SK-N-SH treated with all-trans-retinoic acid at 6 μM for 48 hours (cell line): Measurements from ENCODE around the gene JMJD1C.

Experiments
- ARNTL ChIP-seq: fragments of 450-650 bp; formaldehyde crosslinking; IDR thresholded peaks from 2 replicates; pipeline ENCODE4 v1.5.0; 2020; ENCODE audit warnings: low read depth, mild to moderate bottlenecking, moderate library complexity, borderline replicate concordance
- GLIS3 ChIP-seq: fragments of 250-450 bp; sonication (Bioruptor Pico); IDR thresholded peaks from 2 replicates; pipeline ENCODE4 v1.5.0; 2020; ENCODE audit warnings: mild to moderate bottlenecking, moderate library complexity
- POU6F1 ChIP-seq: fragments of 250-450 bp; sonication (Bioruptor Pico); IDR thresholded peaks from 2 replicates; pipeline ENCODE4 v1.8.0; 2021; ENCODE audit warnings: low read depth, mild to moderate bottlenecking, moderate library complexity, borderline replicate concordance
- PPARA ChIP-seq: fragments of 250-450 bp; sonication (Bioruptor Pico); IDR thresholded peaks from 2 replicates; pipeline ENCODE4 v1.5.0; 2020; ENCODE audit warnings: mild to moderate bottlenecking, borderline replicate concordance
- RARB ChIP-seq: fragments of 250-450 bp; sonication (Bioruptor Pico); IDR thresholded peaks from 2 replicates; pipeline ENCODE4 v1.8.0; 2021; ENCODE audit warnings: mild to moderate bottlenecking, moderate library complexity
- SNAI2 ChIP-seq: fragments of 250-450 bp; sonication (Bioruptor Pico); IDR thresholded peaks from 2 replicates; pipeline ENCODE4 v1.5.0; 2020; ENCODE audit warnings: mild to moderate bottlenecking, moderate library complexity
- TSHZ2 ChIP-seq: fragments of 250-450 bp; sonication (Bioruptor Pico); IDR thresholded peaks from 2 replicates; pipeline ENCODE4 v1.5.0; 2020; ENCODE audit warnings: mild to moderate bottlenecking, moderate library complexity
- ZC3H10 ChIP-seq: fragments of 250-450 bp; sonication (Bioruptor Pico); IDR thresholded peaks from 2 replicates; pipeline ENCODE4 v1.5.1; 2021; ENCODE audit warnings: mild to moderate bottlenecking, moderate library complexity
- ZFP3 ChIP-seq: fragments of 250-450 bp; sonication (Bioruptor Pico); IDR thresholded peaks from 2 replicates; pipeline ENCODE4 v1.5.0; 2020; ENCODE audit warnings: mild to moderate bottlenecking, moderate library complexity
- ZNF70 ChIP-seq: fragments of 450-650 bp; formaldehyde crosslinking; IDR thresholded peaks from 2 replicates; pipeline ENCODE4 v1.5.0; 2020; ENCODE audit warnings: mild to moderate bottlenecking, moderate library complexity
- TF ChIP-seq, protein P1 (sequence below): fragments of 250-450 bp; sonication (Bioruptor Pico); IDR thresholded peaks from 2 replicates; pipeline ENCODE4 v1.8.0; 2020; ENCODE audit warnings: mild to moderate bottlenecking, moderate library complexity, borderline replicate concordance
- TF ChIP-seq, protein P2 (sequence below): fragments of 250-450 bp; sonication (Bioruptor Pico); IDR thresholded peaks from 2 replicates; pipeline ENCODE4 v1.5.1; 2020; ENCODE audit warnings: low read depth, mild to moderate bottlenecking, moderate library complexity

- TF ChIP-seq, protein P1, sequence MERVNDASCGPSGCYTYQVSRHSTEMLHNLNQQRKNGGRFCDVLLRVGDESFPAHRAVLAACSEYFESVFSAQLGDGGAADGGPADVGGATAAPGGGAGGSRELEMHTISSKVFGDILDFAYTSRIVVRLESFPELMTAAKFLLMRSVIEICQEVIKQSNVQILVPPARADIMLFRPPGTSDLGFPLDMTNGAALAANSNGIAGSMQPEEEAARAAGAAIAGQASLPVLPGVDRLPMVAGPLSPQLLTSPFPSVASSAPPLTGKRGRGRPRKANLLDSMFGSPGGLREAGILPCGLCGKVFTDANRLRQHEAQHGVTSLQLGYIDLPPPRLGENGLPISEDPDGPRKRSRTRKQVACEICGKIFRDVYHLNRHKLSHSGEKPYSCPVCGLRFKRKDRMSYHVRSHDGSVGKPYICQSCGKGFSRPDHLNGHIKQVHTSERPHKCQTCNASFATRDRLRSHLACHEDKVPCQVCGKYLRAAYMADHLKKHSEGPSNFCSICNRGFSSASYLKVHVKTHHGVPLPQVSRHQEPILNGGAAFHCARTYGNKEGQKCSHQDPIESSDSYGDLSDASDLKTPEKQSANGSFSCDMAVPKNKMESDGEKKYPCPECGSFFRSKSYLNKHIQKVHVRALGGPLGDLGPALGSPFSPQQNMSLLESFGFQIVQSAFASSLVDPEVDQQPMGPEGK (CRISPR knock-in tag) = no peak
- TF ChIP-seq RARB (no peak), PPARA (CRISPR knock-in tag) (no peak), ZNF70 (no peak), ZC3H10 (CRISPR knock-in tag) (no peak), ARNTL (CRISPR knock-in tag) (no peak), TSHZ2 (CRISPR knock-in tag) (no peak), POU6F1 (CRISPR knock-in tag) (no peak), GLIS3 (CRISPR knock-in tag) (no peak), ZFP3 (CRISPR knock-in tag) (no peak), SNAI2 (CRISPR knock-in tag) (no peak)
- TF ChIP-seq, protein P2, sequence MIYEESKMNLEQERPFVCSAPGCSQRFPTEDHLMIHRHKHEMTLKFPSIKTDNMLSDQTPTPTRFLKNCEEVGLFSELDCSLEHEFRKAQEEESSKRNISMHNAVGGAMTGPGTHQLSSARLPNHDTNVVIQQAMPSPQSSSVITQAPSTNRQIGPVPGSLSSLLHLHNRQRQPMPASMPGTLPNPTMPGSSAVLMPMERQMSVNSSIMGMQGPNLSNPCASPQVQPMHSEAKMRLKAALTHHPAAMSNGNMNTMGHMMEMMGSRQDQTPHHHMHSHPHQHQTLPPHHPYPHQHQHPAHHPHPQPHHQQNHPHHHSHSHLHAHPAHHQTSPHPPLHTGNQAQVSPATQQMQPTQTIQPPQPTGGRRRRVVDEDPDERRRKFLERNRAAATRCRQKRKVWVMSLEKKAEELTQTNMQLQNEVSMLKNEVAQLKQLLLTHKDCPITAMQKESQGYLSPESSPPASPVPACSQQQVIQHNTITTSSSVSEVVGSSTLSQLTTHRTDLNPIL (CRISPR knock-in tag) = no peak
These were observed 73.6 kb downstream of the JMJD1C start for GRCh38 chr10:63392224-63392623.
